ENCODE measurements around the gene ARHGAP26. TPM values are rescaled to one million over a fixed set of nuclear protein-coding genes. Genes with fewer than 3 reads are reported as not detected.

Gene ARHGAP26
- total and polyA plus RNA-seq, 2 of the 4 experiments (the other 2 are of a cell fraction) = 0.54 to 0.56 TPM

- Histone ChIP-seq H3K27ac (ENCODE audit: insufficient read depth, low read length) (no peak overlapping the region), H3K56ac (ENCODE audit: extremely low read depth, insufficient read depth, low read length) (no peak overlapping the region), H3K4me1 (ENCODE audit: control insufficient read depth, insufficient read depth, low read length) (peaks cover 12% of the 10 kb centered on the region), H2BK15ac (ENCODE audit: low read depth, low read length) (peak overlapping the region; percentile 96), H4K8ac (ENCODE audit: low read depth in 2 of 2, low read length in 2 of 2) (peak overlapping the region in 1 of 2 experiments; percentile 29; a peak in 1 of 4 replicates), H3K4me3 (ENCODE audit: insufficient read depth, low read depth, low read length) (no peak overlapping the region), H3K79me1 (ENCODE audit: low read depth in 1 of 2, low read length in 2 of 2) (no peaks in the 10 kb centered on the region), H2BK5ac (ENCODE audit: low read depth, low read length, poor library complexity, severe bottlenecking) (peak overlapping the region; percentile 3), H4K20me1 (ENCODE audit: insufficient read depth, low read length) (no peaks in the 10 kb centered on the region), H3K18ac (ENCODE audit: low read depth, low read length) (peak overlapping the region; percentile 23), H4K5ac (ENCODE audit: low read depth, low read length) (peak overlapping the region; percentile 21; the same call in 1 of the 2 replicates), H2AFZ (replicated peaks; ENCODE audit: low read length, poor library complexity) (no peak overlapping the region), H3K36me3 (ENCODE audit: control insufficient read depth, insufficient read depth, low read length) (no peaks in the 10 kb centered on the region), H3K4me2 (ENCODE audit: low read depth, low read length) (no peak overlapping the region), H2AK5ac (ENCODE audit: low read depth, low read length) (peak overlapping the region; percentile 89), H2AK9ac (replicated peaks; ENCODE audit: low read depth, low read length, poor library complexity) (peak overlapping the region; percentile 5), H2BK120ac (ENCODE audit: low read depth, low read length) (peak overlapping the region; percentile 46), H3K23ac (ENCODE audit: low read depth, low read length) (no peak overlapping the region), H3K27me3 (ENCODE audit: control insufficient read depth, insufficient read depth, low read length) (no peaks in the 10 kb centered on the region), H3K9me1 (ENCODE audit: insufficient read depth, low read length) (peaks cover 12% of the 10 kb centered on the region; the same call in 1 of the 2 replicates), H3K14ac (replicated peaks; ENCODE audit: low read depth, low read length) (peak overlapping the region; percentile 25), H2BK20ac (ENCODE audit: low read depth, low read length) (peak overlapping the region; percentile 48), H3K4ac (ENCODE audit: low read depth, low read length) (peak overlapping the region; percentile 68), H3K9me3 (ENCODE audit: control insufficient read depth, insufficient read depth, low read length) (no peaks in the 10 kb centered on the region), H4K91ac (ENCODE audit: insufficient read depth, low read depth, low read length) (peak overlapping the region; percentile 22; the same call in 1 of the 2 replicates), H3K9ac (ENCODE audit: low read depth, low read length) (no peak overlapping the region)
- intact Hi-C loops (cut with micrococcal nuclease) = no loop called here
- ATAC-seq (ENCODE audit: low read depth) = no peak
- POLR2A ChIA-PET (ENCODE audit: unreplicated experiment) = no interaction called here
- CTCF ChIA-PET = interaction anchor here (0.6 kb wide), 1 partner anchor 233 kb away, joined by 3 read pairs; no protein-coding TSS in a partner anchor
- dilution Hi-C loops (cut with HindIII; ENCODE audit: low sequenced_read_pairs, unreplicated experiment) = no loop called here
- DNase-seq = no peak
- 94% methylated on average over 4 of the region's 9 CpGs; no CpG with 5 or more reads in 1 of the 2 experiments for WGBS, 2 experiments (ENCODE audit: extremely low coverage in 2 of 2, insufficient read length in 1 of 2)
- TF ChIP-seq RCOR1 (IDR thresholded peaks at IDR 0.05; ENCODE audit: insufficient replicate concordance, low read length) (no peak), RFX5 (IDR thresholded peaks at IDR 0.05; ENCODE audit: low read depth, low read length) (no peak), BHLHE40 (IDR thresholded peaks at IDR 0.05; ENCODE audit: low read depth, low read length) (no peak), NFE2L2 (IDR thresholded peaks at IDR 0.05; ENCODE audit: low read depth, low read length) (no peak), USF2 (IDR thresholded peaks at IDR 0.05; ENCODE audit: low read depth, low read length) (no peak), CTCF (conservative IDR thresholded peaks at IDR 0.05; ENCODE audit: low read depth, low read length) (no peak), SMC3 (IDR thresholded peaks at IDR 0.05; ENCODE audit: low read depth, low read length) (no peak), POLR2A (IDR thresholded peaks at IDR 0.05; ENCODE audit: low read depth, low read length) (no peak), MAFK (IDR thresholded peaks at IDR 0.05; ENCODE audit: low read depth, low read length) (no peak), CEBPB (IDR thresholded peaks at IDR 0.05; ENCODE audit: low read depth, low read length) (no peak), FOS (IDR thresholded peaks at IDR 0.05; ENCODE audit: low read depth, low read length) (no peak), ELK1 (IDR thresholded peaks at IDR 0.05; ENCODE audit: borderline replicate concordance, low read depth, low read length) (no peak), MAZ (IDR thresholded peaks at IDR 0.05; ENCODE audit: borderline replicate concordance, low read depth, low read length) (no peak)
- no TSS peak for BruUV-seq (replicated peaks)
- in situ Hi-C loops (cut with MboI; ENCODE audit: low sequenced_read_pairs) = no loop called here
Observed at GRCh38 chr5:143234162-143234842, 464.1 kb downstream of the ARHGAP26 start.
